HFFc6 (cell line): ENCODE data around the gene SIGLECL1. TPM values are rescaled to one million over a fixed set of nuclear protein-coding genes. Genes with fewer than 3 reads are reported as not detected.
"Not testable (repeated sequence)": the region's sequence is repeated elsewhere in the genome, so short reads cannot be mapped to it uniquely, and the experiment has no call there.

Experiments
- DNase-seq: peaks from one replicate; pipeline ENCODE4 v3.0.0-alpha.2; 2018
- H3K27ac Mint-ChIP-seq: 2 replicates; pipeline ENCODE4 v1.8.0; 2020; ENCODE audit warnings: mild to moderate bottlenecking, mixed read lengths
- H3K27me3 Mint-ChIP-seq: 2 replicates; pipeline ENCODE4 v1.8.0; 2021; ENCODE audit warnings: mild to moderate bottlenecking, moderate library complexity, mixed read lengths; ENCODE audit not compliant: insufficient read depth
- H3K36me3 Mint-ChIP-seq: 2 replicates; pipeline ENCODE4 v1.8.0; 2021; ENCODE audit warnings: low read depth, mixed read lengths
- H3K4me1 Mint-ChIP-seq: 2 replicates; pipeline ENCODE4 v1.8.0; 2020; ENCODE audit warnings: low read depth, mixed read lengths
- H3K4me3 Mint-ChIP-seq: 2 replicates; pipeline ENCODE4 v1.8.0; 2020; ENCODE audit warnings: mild to moderate bottlenecking, moderate library complexity, mixed read lengths
- H3K9me3 Mint-ChIP-seq: 2 replicates; pipeline ENCODE4 v1.8.0; 2020; ENCODE audit warnings: mild to moderate bottlenecking, mixed read lengths
- total RNA-seq, 6 experiments: library from RNA; stranded (reverse); fragmentation: NEBNext Ultra II Directional; extraction: Animal tissue kit (Norgen Biotek cat#: 25700); gene quantifications; 2 replicates in 1 of 6; 3 replicates in 5 of 6; pipeline ENCODE4 v1.2.3, GENCODE V29; 2021
- TF ChIP-seq, protein P1 (sequence below): fragments of 200-600 bp; sonication (generic); IDR thresholded peaks from 2 replicates; pipeline ENCODE4 v1.5.0; 2021; ENCODE audit warnings: antibody characterized with exemption, mild to moderate bottlenecking

The SIGLECL1 gene
- total RNA-seq, 6 experiments from 2014 or later, result not detected

GRCh38 chr19:51210191-51210784, 40.6 kb upstream of the SIGLECL1 start:
- Mint-ChIP-seq H3K4me1 (no peaks in the 10 kb centered on the region), H3K4me3 (no peak overlapping the region), H3K9me3 (peaks cover 41% of the 10 kb centered on the region), H3K27ac (no peak overlapping the region), H3K27me3 (peaks cover 3% of the 10 kb centered on the region; the same call in 1 of the 2 replicates), H3K36me3 (peaks cover 5% of the 10 kb centered on the region; the same call in 1 of the 2 replicates)
- TF ChIP-seq, protein P1, sequence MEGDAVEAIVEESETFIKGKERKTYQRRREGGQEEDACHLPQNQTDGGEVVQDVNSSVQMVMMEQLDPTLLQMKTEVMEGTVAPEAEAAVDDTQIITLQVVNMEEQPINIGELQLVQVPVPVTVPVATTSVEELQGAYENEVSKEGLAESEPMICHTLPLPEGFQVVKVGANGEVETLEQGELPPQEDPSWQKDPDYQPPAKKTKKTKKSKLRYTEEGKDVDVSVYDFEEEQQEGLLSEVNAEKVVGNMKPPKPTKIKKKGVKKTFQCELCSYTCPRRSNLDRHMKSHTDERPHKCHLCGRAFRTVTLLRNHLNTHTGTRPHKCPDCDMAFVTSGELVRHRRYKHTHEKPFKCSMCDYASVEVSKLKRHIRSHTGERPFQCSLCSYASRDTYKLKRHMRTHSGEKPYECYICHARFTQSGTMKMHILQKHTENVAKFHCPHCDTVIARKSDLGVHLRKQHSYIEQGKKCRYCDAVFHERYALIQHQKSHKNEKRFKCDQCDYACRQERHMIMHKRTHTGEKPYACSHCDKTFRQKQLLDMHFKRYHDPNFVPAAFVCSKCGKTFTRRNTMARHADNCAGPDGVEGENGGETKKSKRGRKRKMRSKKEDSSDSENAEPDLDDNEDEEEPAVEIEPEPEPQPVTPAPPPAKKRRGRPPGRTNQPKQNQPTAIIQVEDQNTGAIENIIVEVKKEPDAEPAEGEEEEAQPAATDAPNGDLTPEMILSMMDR, result no peak
- no peak for DNase-seq

- DNase-seq, H3K36me3 Mint-ChIP-seq, H3K27ac Mint-ChIP-seq, H3K27me3 Mint-ChIP-seq, H3K4me3 Mint-ChIP-seq, H3K4me1 Mint-ChIP-seq: not testable (repeated sequence)
- peaks cover 41% of the 10 kb centered on the region for H3K9me3 Mint-ChIP-seq
Measured at GRCh38 chr19:51210874-51211361, 40.0 kb upstream of the SIGLECL1 start.

DNA sequence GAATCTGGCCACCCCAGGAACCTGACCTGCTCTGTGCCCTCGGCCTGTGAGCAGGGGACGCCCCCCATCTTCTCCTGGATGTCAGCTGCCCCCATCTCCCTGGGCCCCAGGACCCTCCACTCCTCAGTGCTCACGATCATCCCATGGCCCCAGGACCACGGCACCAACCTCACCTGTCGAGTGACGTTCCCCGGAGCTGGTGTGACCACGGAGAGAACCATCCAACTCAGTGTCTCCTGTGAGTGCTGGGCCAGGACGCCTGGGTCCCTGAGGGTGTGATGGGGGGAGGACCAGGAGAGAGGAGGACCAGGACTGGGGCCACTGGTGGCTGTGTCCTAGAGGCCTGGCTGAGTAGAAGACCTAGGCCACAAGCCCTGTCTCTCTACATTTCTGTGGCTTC, 39.0 kb upstream of the SIGLECL1 start:
- TF ChIP-seq, protein P1, result no peak
- no peaks in the 10 kb centered on the region for H3K4me1 Mint-ChIP-seq
- no peak for DNase-seq

DNA sequence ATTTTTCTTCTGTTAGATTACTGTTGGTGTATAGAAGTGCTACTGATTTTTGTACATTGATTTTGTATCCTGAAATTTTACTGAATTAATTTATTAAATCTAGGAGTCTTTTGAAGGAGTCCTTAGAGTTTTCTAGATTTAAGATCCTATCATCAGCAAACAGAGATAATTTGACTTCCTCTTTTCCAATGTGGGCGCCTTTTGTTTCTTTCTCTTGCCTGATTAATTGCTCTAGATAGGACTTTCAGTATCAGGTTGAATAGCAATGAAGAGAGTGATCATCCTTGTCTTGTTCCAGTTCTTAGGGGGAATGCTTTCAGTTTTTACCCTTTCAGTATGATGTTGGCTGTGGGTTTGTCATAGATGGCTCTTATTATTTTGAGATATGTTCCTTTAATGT, 31.6 kb upstream of the SIGLECL1 start:
- Mint-ChIP-seq H3K4me3 (no peak overlapping the region), H3K27ac (no peak overlapping the region), H3K27me3 (peaks cover 3% of the 10 kb centered on the region; the same call in 1 of the 2 replicates), H3K9me3 (peaks cover 63% of the 10 kb centered on the region), H3K36me3 (peaks cover 4% of the 10 kb centered on the region; the same call in 1 of the 2 replicates), H3K4me1 (no peaks in the 10 kb centered on the region)
- TF ChIP-seq, protein P1, result no peak
- DNase-seq, result no peak

More for the DNA sequence above, 39.0 kb upstream of the SIGLECL1 start:
- H3K36me3 Mint-ChIP-seq, result peaks cover 9% of the 10 kb centered on the region
- H3K9me3 Mint-ChIP-seq, result peaks cover 50% of the 10 kb centered on the region
- H3K27ac Mint-ChIP-seq, result no peak overlapping the region
- H3K4me3 Mint-ChIP-seq, result no peak overlapping the region
- peaks cover 3% of the 10 kb centered on the region; the same call in 1 of the 2 replicates for H3K27me3 Mint-ChIP-seq

- Mint-ChIP-seq H3K27me3 (peaks cover 3% of the 10 kb centered on the region; the same call in 1 of the 2 replicates), H3K9me3 (peaks cover 59% of the 10 kb centered on the region), H3K4me1 (no peaks in the 10 kb centered on the region), H3K27ac (no peak overlapping the region), H3K4me3 (no peak overlapping the region), H3K36me3 (peaks cover 4% of the 10 kb centered on the region; the same call in 1 of the 2 replicates)
- no peak for DNase-seq
- TF ChIP-seq, protein P1, result no peak
Measured at GRCh38 chr19:51219971-51220370, 30.9 kb upstream of the SIGLECL1 start.

GRCh38 chr19:51220996-51221395, 29.9 kb upstream of the SIGLECL1 start:
- H3K36me3 Mint-ChIP-seq, result no peaks in the 10 kb centered on the region
- TF ChIP-seq, protein P1, result no peak
- peaks cover 3% of the 10 kb centered on the region; the same call in 1 of the 2 replicates for H3K27me3 Mint-ChIP-seq
- H3K27ac Mint-ChIP-seq, result no peak overlapping the region
- H3K4me3 Mint-ChIP-seq, result no peak overlapping the region
- no peaks in the 10 kb centered on the region for H3K4me1 Mint-ChIP-seq
- peaks cover 53% of the 10 kb centered on the region for H3K9me3 Mint-ChIP-seq
- no peak for DNase-seq
